Effector memory CD4-positive, alpha-beta T cell (primary cell): ENCODE measurements around the gene OLFM2.

Source experiments
- DNase-seq, 3 donors: peaks; one replicate each; pipeline ENCODE4 v3.0.0-alpha.2; 2020
- H3K27ac ChIP-seq: 2 replicates; pipeline ENCODE4 v1.7.0; 2013; ENCODE audit warnings: mild to moderate bottlenecking, low read length, moderate library complexity; ENCODE audit not compliant: insufficient read depth, poor library complexity, severe bottlenecking
- H3K27me3 ChIP-seq: replicated peaks from 2 replicates; pipeline ENCODE4 v1.7.0; 2013; ENCODE audit warnings: mild to moderate bottlenecking, low read length; ENCODE audit not compliant: insufficient read depth, control insufficient read depth, poor library complexity, severe bottlenecking
- H3K36me3 ChIP-seq: 2 replicates; pipeline ENCODE4 v1.7.0; 2013; ENCODE audit warnings: mild to moderate bottlenecking, low read length, moderate library complexity; ENCODE audit not compliant: control insufficient read depth, insufficient read depth
- H3K4me1 ChIP-seq: 2 replicates; pipeline ENCODE4 v1.7.0; 2013; ENCODE audit warnings: low read length, mild to moderate bottlenecking; ENCODE audit not compliant: control insufficient read depth, insufficient read depth, poor library complexity, severe bottlenecking
- H3K4me3 ChIP-seq: 2 replicates; pipeline ENCODE4 v1.7.0; 2013; ENCODE audit warnings: low read length, low read depth, mild to moderate bottlenecking; ENCODE audit not compliant: insufficient read depth, poor library complexity, severe bottlenecking
- H3K9me3 ChIP-seq: 2 replicates; pipeline ENCODE4 v1.7.0; 2013; ENCODE audit warnings: mild to moderate bottlenecking, low read length, moderate library complexity; ENCODE audit not compliant: control insufficient read depth

The OLFM2 gene

DNA sequence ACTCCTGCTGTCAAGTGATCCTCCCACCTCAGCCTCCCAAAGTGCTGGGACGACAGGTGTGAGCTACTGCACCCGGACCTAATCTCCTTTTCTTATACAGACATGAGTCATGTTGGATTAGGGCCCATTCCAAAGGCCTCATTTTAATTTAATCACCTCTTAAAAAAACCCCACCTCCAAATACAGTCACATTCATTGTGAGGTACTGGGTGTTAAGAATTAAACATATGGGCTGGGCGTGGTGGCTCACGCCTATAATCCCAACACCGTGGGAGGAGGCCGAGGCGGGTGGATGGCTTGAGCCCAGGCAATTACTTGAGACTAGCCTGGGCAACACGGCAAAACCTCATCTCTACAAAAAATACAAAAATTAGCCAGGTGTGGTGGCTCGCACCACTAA lies 54.6 kb downstream of the OLFM2 start:
- H3K36me3 ChIP-seq, result no peaks in the 10 kb centered on the region
- H3K27me3 ChIP-seq, result no peaks in the 10 kb centered on the region
- H3K4me3 ChIP-seq, result no peak overlapping the region
- no peaks in the 10 kb centered on the region for H3K4me1 ChIP-seq
- DNase-seq, result no peak
- H3K9me3 ChIP-seq, result no peaks in the 10 kb centered on the region
- no peak overlapping the region for H3K27ac ChIP-seq

- no peaks in the 10 kb centered on the region for H3K27me3 ChIP-seq
- H3K4me1 ChIP-seq, result no peaks in the 10 kb centered on the region
- H3K4me3 ChIP-seq, result no peak overlapping the region
- no peak for DNase-seq
- no peaks in the 10 kb centered on the region for H3K9me3 ChIP-seq
- no peak overlapping the region for H3K27ac ChIP-seq
- no peaks in the 10 kb centered on the region for H3K36me3 ChIP-seq
These were observed 57.7 kb downstream of the OLFM2 start for GRCh38 chr19:9878511-9879196.

DNA sequence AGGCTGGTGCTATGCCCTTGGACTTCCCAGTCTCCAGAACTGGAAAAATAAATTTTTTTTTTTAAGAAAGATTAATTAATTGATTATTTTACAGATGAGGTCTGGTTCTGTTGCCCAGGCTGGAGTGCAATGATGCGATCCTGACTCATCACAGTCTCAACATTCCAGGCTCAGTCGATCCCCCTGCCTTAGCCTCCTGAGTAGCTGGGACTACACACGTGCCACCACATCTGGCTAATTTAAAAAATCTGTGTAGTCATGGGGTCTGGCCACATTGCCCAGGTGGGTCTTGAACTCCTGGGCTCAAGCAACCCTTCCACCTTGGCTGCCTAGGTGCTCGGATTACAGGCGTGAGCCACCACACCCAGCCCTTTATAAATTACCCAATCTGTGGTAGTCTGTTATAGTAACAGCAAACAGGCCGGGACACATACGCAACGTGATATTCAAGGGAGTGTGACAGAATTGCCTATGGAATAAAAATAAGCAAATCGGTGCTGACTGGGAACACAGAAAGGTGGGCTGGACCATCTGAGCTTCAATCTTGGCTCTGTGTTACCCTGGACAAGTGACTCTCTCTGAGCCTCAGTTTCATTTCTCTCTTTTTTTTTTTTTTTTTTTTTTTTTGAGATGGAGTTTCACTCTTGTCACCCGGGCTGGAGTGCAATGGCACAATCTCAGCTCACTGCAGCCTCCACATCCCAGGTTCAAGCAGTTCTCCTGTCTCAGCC lies 58.4 kb downstream of the OLFM2 start:
- DNase-seq, result no peak
- H3K27me3 ChIP-seq, result no peaks in the 10 kb centered on the region

DNA sequence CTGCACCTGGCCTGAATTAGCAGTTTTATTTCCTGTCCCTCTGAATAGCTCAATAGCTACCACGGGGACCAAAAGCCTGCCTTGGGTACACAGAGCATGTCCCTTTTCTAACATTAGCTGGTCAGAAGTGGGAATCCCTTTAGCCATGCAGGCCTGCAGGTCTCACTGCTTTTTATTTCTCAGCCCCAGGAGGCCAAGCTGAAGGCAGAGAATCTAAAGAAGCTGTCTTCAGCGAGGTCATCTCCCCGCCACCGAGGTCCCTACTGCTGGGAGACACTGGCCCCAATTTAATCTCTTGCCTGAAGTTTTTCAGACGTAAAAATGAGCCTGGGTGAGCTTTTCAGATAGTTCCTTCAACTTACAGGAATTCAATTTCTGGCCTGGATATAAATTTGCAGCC lies 60.5 kb downstream of the OLFM2 start:
- H3K27me3 ChIP-seq, result no peaks in the 10 kb centered on the region
- H3K4me1 ChIP-seq, result no peaks in the 10 kb centered on the region
- no peaks in the 10 kb centered on the region for H3K9me3 ChIP-seq
- no peak overlapping the region for H3K4me3 ChIP-seq
- no peak for DNase-seq
- no peaks in the 10 kb centered on the region for H3K36me3 ChIP-seq
- H3K27ac ChIP-seq, result no peak overlapping the region

More for the DNA sequence above, 58.4 kb downstream of the OLFM2 start:
- no peaks in the 10 kb centered on the region for H3K9me3 ChIP-seq
- no peak overlapping the region for H3K4me3 ChIP-seq
- H3K27ac ChIP-seq, result no peak overlapping the region
- no peaks in the 10 kb centered on the region for H3K36me3 ChIP-seq
- H3K4me1 ChIP-seq, result no peaks in the 10 kb centered on the region

- Histone ChIP-seq H3K9me3 (no peaks in the 10 kb centered on the region), H3K36me3 (no peaks in the 10 kb centered on the region), H3K27ac (no peak overlapping the region), H3K4me3 (no peak overlapping the region), H3K4me1 (no peaks in the 10 kb centered on the region), H3K27me3 (no peaks in the 10 kb centered on the region)
- DNase-seq, result no peak
These were observed 61.2 kb downstream of the OLFM2 start for GRCh38 chr19:9875031-9875627.

DNA sequence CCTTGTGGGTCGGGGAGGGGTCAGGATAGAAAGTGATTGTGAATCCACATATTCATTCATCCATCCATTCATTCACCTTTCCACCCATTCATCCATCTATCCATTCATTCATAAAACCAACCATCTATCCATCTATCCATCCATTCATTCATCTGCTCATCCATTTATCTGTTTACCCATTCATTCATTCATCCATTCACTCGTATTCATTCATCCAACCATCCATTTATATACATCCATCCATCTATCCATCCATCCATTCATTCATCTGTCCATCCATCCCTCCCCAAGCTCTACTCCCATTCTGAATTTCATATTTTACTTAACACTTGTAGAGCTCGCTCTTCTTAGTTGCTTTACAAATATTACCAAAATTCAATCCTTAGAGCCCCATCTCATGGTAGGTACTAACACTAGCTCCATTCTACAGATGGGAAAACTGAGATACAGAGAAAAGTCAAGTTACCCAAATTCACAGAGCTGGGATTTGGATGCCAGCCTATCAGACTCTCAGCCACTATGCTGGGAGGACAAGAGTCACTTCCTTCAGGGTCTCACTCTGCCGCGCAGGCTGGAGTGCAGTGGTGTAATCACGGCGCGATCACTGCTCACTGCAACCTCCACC lies 63.6 kb downstream of the OLFM2 start:
- no peak overlapping the region for H3K27ac ChIP-seq
- H3K36me3 ChIP-seq, result no peaks in the 10 kb centered on the region
- DNase-seq, result no peak
- H3K4me3 ChIP-seq, result no peak overlapping the region
- H3K27me3 ChIP-seq, result no peaks in the 10 kb centered on the region
- no peaks in the 10 kb centered on the region for H3K4me1 ChIP-seq
- no peaks in the 10 kb centered on the region for H3K9me3 ChIP-seq

- no peak for DNase-seq
- no peak overlapping the region for H3K27ac ChIP-seq
- no peaks in the 10 kb centered on the region for H3K27me3 ChIP-seq
- no peak overlapping the region for H3K4me3 ChIP-seq
- H3K9me3 ChIP-seq, result no peaks in the 10 kb centered on the region
- H3K4me1 ChIP-seq, result peaks cover under 1% of the 10 kb centered on the region
- no peaks in the 10 kb centered on the region for H3K36me3 ChIP-seq
These were observed 64.5 kb downstream of the OLFM2 start for GRCh38 chr19:9871626-9872338.

- no peaks in the 10 kb centered on the region for H3K9me3 ChIP-seq
- no peaks in the 10 kb centered on the region for H3K27me3 ChIP-seq
- DNase-seq, result no peak
- no peaks in the 10 kb centered on the region for H3K36me3 ChIP-seq
- H3K4me3 ChIP-seq, result no peak overlapping the region
- peaks cover 13% of the 10 kb centered on the region for H3K4me1 ChIP-seq
- no peak overlapping the region for H3K27ac ChIP-seq
These were observed 67.2 kb downstream of the OLFM2 start for GRCh38 chr19:9868983-9869617.

GRCh38 chr19:9865732-9866501 lies 70.4 kb downstream of the OLFM2 start:
- no peak overlapping the region for H3K4me3 ChIP-seq
- H3K36me3 ChIP-seq, result no peaks in the 10 kb centered on the region
- H3K4me1 ChIP-seq, result peaks cover 44% of the 10 kb centered on the region
- DNase-seq, result peak in 2 of 3 donors; percentile 21 to 31
- H3K27ac ChIP-seq, result no peak overlapping the region
- no peaks in the 10 kb centered on the region for H3K27me3 ChIP-seq
- H3K9me3 ChIP-seq, result no peaks in the 10 kb centered on the region
